Measurements from ENCODE around the gene PDE6G. TPM values are rescaled to one million over a fixed set of nuclear protein-coding genes. Genes with fewer than 3 reads are reported as not detected.

The PDE6G gene
- total RNA-seq, 1 donor from 2014 or later: 1.1 TPM

GRCh38 chr17:81666092-81666341 is 9.7 kb upstream of the PDE6G start:
- Mint-ChIP-seq H3K36me3 (ENCODE audit: low read depth, unreplicated experiment) (peaks cover 23% of the 10 kb centered on the region), H3K27me3 (ENCODE audit: unreplicated experiment) (peaks cover 10% of the 10 kb centered on the region), H3K4me1 (ENCODE audit: unreplicated experiment) (peaks cover 17% of the 10 kb centered on the region), H3K9me3 (ENCODE audit: unreplicated experiment) (no peaks in the 10 kb centered on the region), H3K27ac (ENCODE audit: unreplicated experiment) (peak overlapping the region; percentile 98), H3K4me3 (ENCODE audit: unreplicated experiment) (peak overlapping the region; percentile 94)
- DNase-seq (ENCODE audit: low spot score): peak; percentile 62
- no peak for TF ChIP-seq CTCF (IDR thresholded peaks at IDR 0.05; ENCODE audit: unreplicated experiment)

GRCh38 chr17:81665205-81666091 is 9.1 kb upstream of the PDE6G start:
- TF ChIP-seq CTCF (IDR thresholded peaks at IDR 0.05; ENCODE audit: unreplicated experiment): no peak
- H3K36me3 Mint-ChIP-seq (ENCODE audit: low read depth, unreplicated experiment): peaks cover 22% of the 10 kb centered on the region
- H3K27me3 Mint-ChIP-seq (ENCODE audit: unreplicated experiment): peaks cover 10% of the 10 kb centered on the region
- H3K4me1 Mint-ChIP-seq (ENCODE audit: unreplicated experiment): peaks cover 17% of the 10 kb centered on the region
- no peak for DNase-seq (ENCODE audit: low spot score)
- H3K27ac Mint-ChIP-seq (ENCODE audit: unreplicated experiment): peak overlapping the region; percentile 98
- H3K4me3 Mint-ChIP-seq (ENCODE audit: unreplicated experiment): peak overlapping the region; percentile 94
- no peaks in the 10 kb centered on the region for H3K9me3 Mint-ChIP-seq (ENCODE audit: unreplicated experiment)

DNA sequence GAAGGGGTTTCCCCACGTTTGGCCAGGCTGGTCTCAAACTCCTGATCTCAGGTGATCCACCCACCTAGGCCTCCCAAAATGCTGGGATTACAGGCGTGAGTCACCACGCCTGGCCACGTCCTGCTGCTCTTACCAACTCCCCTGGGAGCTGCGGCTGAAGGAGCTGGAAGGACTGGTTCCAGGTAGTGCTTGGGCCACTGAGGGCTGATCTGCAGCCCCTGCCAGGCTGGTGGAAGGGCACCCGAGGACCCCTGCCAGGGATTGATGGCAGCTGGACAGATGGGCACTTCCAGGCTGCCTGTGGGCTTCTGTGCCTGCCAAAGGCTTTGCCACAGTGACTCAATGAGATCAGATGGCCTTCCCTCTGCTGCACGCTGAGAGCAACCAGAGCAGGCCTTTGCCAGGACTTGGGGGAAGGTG is 7.7 kb upstream of the PDE6G start:
- TF ChIP-seq CTCF (IDR thresholded peaks at IDR 0.05; ENCODE audit: unreplicated experiment): no peak
- DNase-seq (ENCODE audit: low spot score): no peak
- Mint-ChIP-seq H3K4me1 (ENCODE audit: unreplicated experiment) (peaks cover 14% of the 10 kb centered on the region), H3K4me3 (ENCODE audit: unreplicated experiment) (no peak overlapping the region), H3K27ac (ENCODE audit: unreplicated experiment) (no peak overlapping the region), H3K36me3 (ENCODE audit: low read depth, unreplicated experiment) (peaks cover 18% of the 10 kb centered on the region), H3K9me3 (ENCODE audit: unreplicated experiment) (no peaks in the 10 kb centered on the region), H3K27me3 (ENCODE audit: unreplicated experiment) (peaks cover 10% of the 10 kb centered on the region)

DNA sequence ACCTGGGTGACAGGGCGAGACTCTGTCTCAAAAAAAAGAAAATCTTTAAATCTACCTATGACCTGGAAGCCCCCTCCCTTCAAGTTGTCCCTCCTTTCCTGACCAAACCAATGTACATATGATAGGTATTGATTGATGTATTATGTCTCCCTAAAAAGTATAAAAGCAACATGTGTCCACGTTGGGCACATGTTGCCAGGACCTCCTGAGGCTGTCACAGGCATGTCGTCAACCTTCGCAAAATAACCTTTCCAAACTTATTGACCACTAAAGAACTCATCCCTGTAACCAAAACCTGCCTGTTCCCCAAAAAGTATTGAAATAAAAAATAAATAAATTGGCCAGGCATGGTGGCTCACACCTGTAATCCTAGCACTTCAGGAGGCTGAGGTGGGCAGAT is 5.7 kb upstream of the PDE6G start:
- Mint-ChIP-seq H3K27me3 (ENCODE audit: unreplicated experiment) (no peaks in the 10 kb centered on the region), H3K4me1 (ENCODE audit: unreplicated experiment) (peaks cover 8% of the 10 kb centered on the region), H3K9me3 (ENCODE audit: unreplicated experiment) (no peaks in the 10 kb centered on the region), H3K36me3 (ENCODE audit: low read depth, unreplicated experiment) (peaks cover 7% of the 10 kb centered on the region), H3K4me3 (ENCODE audit: unreplicated experiment) (no peak overlapping the region), H3K27ac (ENCODE audit: unreplicated experiment) (no peak overlapping the region)
- no peak for DNase-seq (ENCODE audit: low spot score)
- TF ChIP-seq CTCF (IDR thresholded peaks at IDR 0.05; ENCODE audit: unreplicated experiment): no peak

- no peak for DNase-seq (ENCODE audit: low spot score)
- Mint-ChIP-seq H3K9me3 (ENCODE audit: unreplicated experiment) (no peaks in the 10 kb centered on the region), H3K36me3 (ENCODE audit: low read depth, unreplicated experiment) (no peaks in the 10 kb centered on the region), H3K4me3 (ENCODE audit: unreplicated experiment) (no peak overlapping the region), H3K27me3 (ENCODE audit: unreplicated experiment) (no peaks in the 10 kb centered on the region), H3K27ac (ENCODE audit: unreplicated experiment) (no peak overlapping the region), H3K4me1 (ENCODE audit: unreplicated experiment) (peaks cover 8% of the 10 kb centered on the region)
- no peak for TF ChIP-seq CTCF (IDR thresholded peaks at IDR 0.05; ENCODE audit: unreplicated experiment)
Measured at GRCh38 chr17:81660441-81660840, 4.1 kb upstream of the PDE6G start.

Data from endothelial cell (in vitro differentiated cells).